Calu3 (cell line): ENCODE results near the gene ZNF534. TPM values are rescaled to one million over a fixed set of nuclear protein-coding genes. Genes with fewer than 3 reads are reported as not detected.

ENCODE experiments used
- Bru-seq: library from RNA; stranded (reverse); fragments of 400-500 nt; gene quantifications from one replicate; lab custom pipeline; 2021; lab: Mats Ljungman, UMichigan
- BruChase-seq, 2 experiments: library from RNA; stranded (reverse); fragments of 400-500 nt; gene quantifications; one replicate each; lab custom pipeline; 2021; lab: Mats Ljungman, UMichigan
- BruUV-seq: library from RNA; stranded (reverse); fragments of 400-500 nt; replicated peaks from 2 replicates; lab custom pipeline; 2021; lab: Mats Ljungman, UMichigan
- CTCF ChIA-PET: fragments of 300-600 bp; sonication (Branson Sonifier 250); formaldehyde crosslinking; loops from one replicate; lab custom pipeline; 2022; ENCODE audit warnings: antibody characterized with exemption; lab: Charles Lee
- DNase-seq: peaks from one replicate; pipeline ENCODE4 v3.0.0; 2022
- H3K27ac Mint-ChIP-seq: one replicate; pipeline ENCODE4 v1.8.0; 2022; ENCODE audit warnings: mixed read lengths; ENCODE audit not compliant: unreplicated experiment
- H3K27me3 Mint-ChIP-seq: one replicate; pipeline ENCODE4 v1.8.0; 2022; ENCODE audit warnings: mixed read lengths; ENCODE audit not compliant: unreplicated experiment
- H3K36me3 Mint-ChIP-seq: one replicate; pipeline ENCODE4 v1.8.0; 2022; ENCODE audit warnings: mild to moderate bottlenecking, moderate library complexity, mixed read lengths; ENCODE audit not compliant: insufficient read depth, unreplicated experiment
- H3K4me1 Mint-ChIP-seq: one replicate; pipeline ENCODE4 v1.8.0; 2022; ENCODE audit warnings: mild to moderate bottlenecking, low read depth, mixed read lengths; ENCODE audit not compliant: unreplicated experiment
- H3K4me3 Mint-ChIP-seq: one replicate; pipeline ENCODE4 v1.8.0; 2022; ENCODE audit warnings: mild to moderate bottlenecking, low read depth, moderate library complexity, mixed read lengths; ENCODE audit not compliant: unreplicated experiment
- H3K9me3 Mint-ChIP-seq: one replicate; pipeline ENCODE4 v1.8.0; 2022; ENCODE audit warnings: low read depth, mixed read lengths; ENCODE audit not compliant: unreplicated experiment
- CTCF ChIP-seq: fragments of 200-600 bp; IDR thresholded peaks from one replicate; pipeline ENCODE4 v1.8.0; 2022; ENCODE audit warnings: antibody characterized with exemption; ENCODE audit not compliant: unreplicated experiment
- intact Hi-C: fragments of 100-400 bp; cut with micrococcal nuclease; formaldehyde crosslinking; loops from one replicate; pipeline ENCODE4 v1.10.0; 2022; ENCODE audit not compliant: unreplicated experiment
- long read RNA-seq: library from polyadenylated mRNA; stranded (forward); transcript quantifications from one replicate; pipeline ENCODE4 v2.0.0, GENCODE V29; 2022
- total RNA-seq: library from RNA; stranded (reverse); gene quantifications from 2 replicates; pipeline ENCODE4 v1.2.3, GENCODE V29; 2022

The ZNF534 gene
- total RNA-seq (not detected in 2 replicates), Bru-seq, nascent RNA (not detected), BruChase-seq, experiment 1, labeled RNA remaining after a 6-hour chase (not detected), BruChase-seq, experiment 2, labeled RNA remaining after a 2-hour chase (not detected)
- long read RNA-seq = 0 reads

GRCh38 chr19:52428937-52429336 is at the start of gene ZNF534:
Gene ZNF534 (plus strand): TSS chr19:52429148. CDS start chr19:52431475, 2,327 bp downstream.
- intact Hi-C loops = no loop called here
- Mint-ChIP-seq H3K27me3 (no peaks in the 10 kb centered on the region), H3K27ac (no peak within 1 kb of the TSS), H3K9me3 (peaks cover 18% of the 10 kb centered on the region), H3K36me3 (peaks cover 8% of the 10 kb centered on the region), H3K4me1 (no peaks in the 10 kb centered on the region), H3K4me3 (no peak within 1 kb of the TSS)
- no peak for TF ChIP-seq CTCF
- CTCF ChIA-PET = no interaction called here
- DNase-seq = no peak
- no TSS peak for BruUV-seq

GRCh38 chr19:52391135-52391534 is 37.8 kb upstream of the ZNF534 start:
- Mint-ChIP-seq H3K36me3 (no peaks in the 10 kb centered on the region), H3K4me1 (no peaks in the 10 kb centered on the region), H3K27ac (no peak overlapping the region), H3K4me3 (no peak overlapping the region), H3K27me3 (no peaks in the 10 kb centered on the region), H3K9me3 (peaks cover 30% of the 10 kb centered on the region)
- intact Hi-C loops = no loop called here
- no peak for DNase-seq
- no TSS peak for BruUV-seq
- no peak for TF ChIP-seq CTCF
- CTCF ChIA-PET = no interaction called here

GRCh38 chr19:52397310-52398080 is 31.5 kb upstream of the ZNF534 start, which contains the start of gene ZNF528:
Gene ZNF528 (plus strand): TSS chr19:52397849. CDS start chr19:52402014, 4,165 bp downstream.
- Mint-ChIP-seq H3K4me3 (no peak within 1 kb of the TSS), H3K27ac (no peak within 1 kb of the TSS), H3K9me3 (peaks cover 39% of the 10 kb centered on the region), H3K27me3 (no peaks in the 10 kb centered on the region), H3K36me3 (no peaks in the 10 kb centered on the region), H3K4me1 (no peaks in the 10 kb centered on the region)
- intact Hi-C loops = no loop called here
- no peak for TF ChIP-seq CTCF
- DNase-seq = no peak
- no TSS peak for BruUV-seq
- CTCF ChIA-PET = interaction anchor here (0.6 kb wide), 1 partner anchor 653 kb away, joined by 4 read pairs; no protein-coding TSS in a partner anchor

- Mint-ChIP-seq H3K27me3 (no peaks in the 10 kb centered on the region), H3K4me3 (no peak overlapping the region), H3K36me3 (no peaks in the 10 kb centered on the region), H3K27ac (no peak overlapping the region), H3K9me3 (peaks cover 37% of the 10 kb centered on the region), H3K4me1 (no peaks in the 10 kb centered on the region)
- no TSS peak for BruUV-seq
- DNase-seq = no peak
- CTCF ChIA-PET = no interaction called here
- TF ChIP-seq CTCF = no peak
- intact Hi-C loops = no loop called here
Observed at GRCh38 chr19:52398081-52398441, 30.9 kb upstream of the ZNF534 start.
